ENCODE measurements around the gene VCP. TPM values are rescaled to one million over a fixed set of nuclear protein-coding genes. Genes with fewer than 3 reads are reported as not detected.

The VCP gene
- total RNA-seq (2012; rRNA removed), result 309 and 346 TPM in 2 replicates

DNA sequence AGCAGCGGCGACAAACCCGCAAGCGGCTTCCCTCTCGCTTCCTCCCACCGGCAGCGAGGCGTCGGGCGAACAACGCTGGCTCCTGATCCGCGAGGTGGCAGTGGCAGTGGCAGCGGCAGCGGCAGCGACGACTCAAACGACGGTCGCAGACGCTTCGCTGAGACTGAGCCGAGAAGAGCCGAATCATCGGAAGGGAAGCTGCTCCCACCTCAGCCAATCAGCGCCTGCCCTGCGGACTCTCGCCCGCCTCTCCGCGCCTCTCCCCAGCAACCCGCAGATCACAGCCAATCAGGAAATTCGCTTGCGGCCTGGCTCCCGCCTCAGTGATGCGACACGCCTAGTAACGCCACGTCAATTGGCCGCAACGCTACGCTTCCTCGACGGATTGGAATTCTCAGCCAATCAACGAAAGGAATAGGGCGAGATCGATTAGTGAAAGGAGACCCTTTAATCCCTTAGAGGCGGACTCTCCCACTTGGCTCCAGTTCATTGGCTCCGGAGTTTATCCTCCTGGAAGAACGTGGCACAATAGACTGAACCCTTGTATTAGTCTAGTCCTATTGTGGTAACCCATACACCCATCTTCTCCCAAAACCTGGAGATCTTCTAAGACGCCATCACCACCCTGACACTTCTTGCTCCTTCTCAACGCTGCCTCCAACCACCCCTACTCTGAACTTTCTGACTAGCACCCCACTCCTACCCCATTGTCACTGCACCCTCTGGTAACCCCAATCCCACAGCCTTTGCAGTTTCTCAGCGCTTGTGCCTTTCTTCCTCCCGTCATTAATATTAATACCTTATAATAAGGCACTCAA, at the start of gene VCP:
Gene VCP, minus strand, starts transcription at position 165 of the 818 bp plus-strand sequence. CDS start 272 bp downstream, outside the sequence.
- Histone ChIP-seq H3K4me2 (ENCODE audit: low read length) (peak within 1 kb of the TSS; percentile 90), H3K9me3 (replicated peaks; ENCODE audit: low read length) (no peaks in the 10 kb centered on the region), H3K27me3 (ENCODE audit: control insufficient read depth, insufficient read depth, low read length) (no peaks in the 10 kb centered on the region), H3K9ac (ENCODE audit: low read depth, low read length) (peak within 1 kb of the TSS; percentile 99), H3K4me1 (ENCODE audit: control insufficient read depth, insufficient read depth, low read length) (peaks cover 30% of the 10 kb centered on the region), H3K4me3 (ENCODE audit: low read length) (peak within 1 kb of the TSS; percentile 89), H3K36me3 (ENCODE audit: insufficient read depth, low read length) (peaks cover 19% of the 10 kb centered on the region)

DNA sequence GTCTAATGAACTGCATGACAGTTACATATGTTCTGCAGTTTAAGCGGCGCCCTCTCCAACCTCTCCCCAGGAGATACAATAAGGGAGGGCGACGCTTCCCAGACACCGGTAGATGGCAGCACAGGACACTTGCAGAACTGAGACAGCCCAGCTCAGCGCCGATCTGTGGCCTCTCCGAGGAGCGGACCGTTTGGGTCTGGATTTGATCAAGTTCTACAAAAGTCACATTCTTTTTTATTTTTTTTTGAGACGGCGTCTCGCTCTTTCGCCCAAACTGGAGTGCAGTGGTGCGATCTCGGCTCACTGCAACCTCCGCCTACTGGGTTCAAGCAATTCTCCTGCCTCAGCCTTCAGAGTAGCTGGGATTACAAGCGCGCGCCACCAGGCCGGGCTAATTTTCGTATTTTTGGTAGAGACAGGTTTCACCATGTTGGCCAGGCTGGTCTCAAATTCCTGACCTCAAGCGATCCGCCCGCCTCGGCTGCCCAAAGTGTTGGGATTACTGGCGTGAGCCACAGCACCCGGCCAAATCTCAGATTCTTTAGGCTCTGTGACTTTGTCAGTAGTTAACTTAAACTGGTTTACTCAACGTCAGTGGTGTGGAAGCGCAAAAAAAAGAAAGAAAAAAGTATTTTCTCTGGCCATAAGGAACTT, 44.6 kb upstream of the VCP start:
- no peaks in the 10 kb centered on the region for H3K27me3 ChIP-seq (ENCODE audit: control insufficient read depth, insufficient read depth, low read length)
- peak overlapping the region; percentile 82 for H3K9ac ChIP-seq (ENCODE audit: low read depth, low read length)
- H3K4me1 ChIP-seq (ENCODE audit: control insufficient read depth, insufficient read depth, low read length), result peaks cover 38% of the 10 kb centered on the region
- H3K4me3 ChIP-seq (ENCODE audit: low read length), result peak overlapping the region; percentile 87
- H3K9me3 ChIP-seq (replicated peaks; ENCODE audit: low read length), result no peaks in the 10 kb centered on the region
- peak overlapping the region; percentile 96 for H3K4me2 ChIP-seq (ENCODE audit: low read length)
- no peaks in the 10 kb centered on the region for H3K36me3 ChIP-seq (ENCODE audit: insufficient read depth, low read length)

DNA sequence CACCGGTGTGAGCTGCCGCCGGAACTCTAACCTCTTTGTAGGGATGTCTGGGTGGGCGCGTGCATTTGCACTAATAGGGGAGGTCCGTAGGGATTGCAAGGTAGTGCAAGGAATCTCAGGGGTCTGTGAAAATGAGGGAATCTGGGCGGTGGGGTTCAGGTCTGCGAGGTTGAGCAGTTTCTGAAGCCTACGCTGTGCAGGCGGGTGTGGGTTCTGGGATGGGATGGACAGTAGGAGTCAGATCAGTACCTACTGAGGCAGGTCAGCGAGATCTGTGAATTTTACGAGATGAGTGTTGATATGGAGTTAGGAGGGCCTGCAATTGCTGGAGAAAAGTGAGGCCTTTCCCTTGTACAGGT, 44.1 kb upstream of the VCP start:
- Histone ChIP-seq H3K4me3 (ENCODE audit: low read length) (peak overlapping the region; percentile 87), H3K4me1 (ENCODE audit: control insufficient read depth, insufficient read depth, low read length) (peaks cover 42% of the 10 kb centered on the region), H3K9me3 (replicated peaks; ENCODE audit: low read length) (no peaks in the 10 kb centered on the region), H3K9ac (ENCODE audit: low read depth, low read length) (peak overlapping the region; percentile 82), H3K36me3 (ENCODE audit: insufficient read depth, low read length) (no peaks in the 10 kb centered on the region), H3K4me2 (ENCODE audit: low read length) (peak overlapping the region; percentile 96), H3K27me3 (ENCODE audit: control insufficient read depth, insufficient read depth, low read length) (no peaks in the 10 kb centered on the region)

DNA sequence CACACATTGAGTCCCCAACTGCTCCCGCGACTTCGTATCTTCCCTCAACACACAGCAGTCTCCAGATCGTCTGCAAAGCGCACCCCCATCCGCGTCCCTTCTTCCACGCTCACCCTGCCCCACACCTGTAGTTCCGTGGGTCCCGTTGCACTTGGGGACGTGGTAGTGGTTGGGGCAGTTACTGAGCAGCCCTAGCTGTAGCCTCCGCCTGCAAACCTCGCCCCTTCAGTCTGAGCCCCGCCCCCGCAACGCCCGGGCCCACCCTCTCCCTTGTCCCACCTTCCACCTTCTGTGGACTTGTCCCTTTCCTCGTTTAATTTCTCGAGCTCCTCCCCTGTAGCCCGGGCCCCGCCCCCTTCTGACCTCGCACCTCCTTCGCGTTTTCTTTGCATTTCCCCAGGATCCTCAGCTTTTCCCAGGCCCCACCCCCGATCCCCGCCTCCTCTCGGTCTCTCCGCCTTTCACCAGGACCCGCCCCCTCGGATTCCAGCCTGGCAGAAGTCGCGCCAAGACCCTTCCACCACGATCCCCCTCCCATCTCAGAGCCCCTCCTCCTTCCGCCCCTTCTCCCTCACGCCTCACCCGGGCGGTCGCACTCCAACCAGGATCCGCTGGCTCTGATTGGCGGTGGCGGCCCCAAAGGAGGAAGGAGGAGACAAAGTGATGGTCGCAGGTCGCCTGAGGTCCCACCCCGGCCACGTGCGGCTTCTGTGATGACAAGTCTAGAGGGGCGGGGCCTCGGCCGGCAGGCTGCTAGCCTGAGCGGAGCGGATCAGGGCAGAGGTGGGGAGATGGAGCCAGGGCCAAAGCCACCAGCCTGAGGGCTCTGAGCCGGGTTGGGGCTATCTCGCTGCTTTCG, 43.5 kb upstream of the VCP start, which contains the start of gene ATOSB:
Gene ATOSB, minus strand, starts transcription at position 183 of the 859 bp plus-strand sequence. CDS start 7,588 bp downstream, outside the sequence.
- Histone ChIP-seq H3K27me3 (ENCODE audit: control insufficient read depth, insufficient read depth, low read length) (no peaks in the 10 kb centered on the region), H3K4me2 (ENCODE audit: low read length) (peak within 1 kb of the TSS; percentile 96), H3K9ac (ENCODE audit: low read depth, low read length) (peak within 1 kb of the TSS; percentile 82), H3K9me3 (replicated peaks; ENCODE audit: low read length) (no peaks in the 10 kb centered on the region), H3K4me1 (ENCODE audit: control insufficient read depth, insufficient read depth, low read length) (peaks cover 42% of the 10 kb centered on the region), H3K4me3 (ENCODE audit: low read length) (peak within 1 kb of the TSS; percentile 87), H3K36me3 (ENCODE audit: insufficient read depth, low read length) (no peaks in the 10 kb centered on the region)

DNA sequence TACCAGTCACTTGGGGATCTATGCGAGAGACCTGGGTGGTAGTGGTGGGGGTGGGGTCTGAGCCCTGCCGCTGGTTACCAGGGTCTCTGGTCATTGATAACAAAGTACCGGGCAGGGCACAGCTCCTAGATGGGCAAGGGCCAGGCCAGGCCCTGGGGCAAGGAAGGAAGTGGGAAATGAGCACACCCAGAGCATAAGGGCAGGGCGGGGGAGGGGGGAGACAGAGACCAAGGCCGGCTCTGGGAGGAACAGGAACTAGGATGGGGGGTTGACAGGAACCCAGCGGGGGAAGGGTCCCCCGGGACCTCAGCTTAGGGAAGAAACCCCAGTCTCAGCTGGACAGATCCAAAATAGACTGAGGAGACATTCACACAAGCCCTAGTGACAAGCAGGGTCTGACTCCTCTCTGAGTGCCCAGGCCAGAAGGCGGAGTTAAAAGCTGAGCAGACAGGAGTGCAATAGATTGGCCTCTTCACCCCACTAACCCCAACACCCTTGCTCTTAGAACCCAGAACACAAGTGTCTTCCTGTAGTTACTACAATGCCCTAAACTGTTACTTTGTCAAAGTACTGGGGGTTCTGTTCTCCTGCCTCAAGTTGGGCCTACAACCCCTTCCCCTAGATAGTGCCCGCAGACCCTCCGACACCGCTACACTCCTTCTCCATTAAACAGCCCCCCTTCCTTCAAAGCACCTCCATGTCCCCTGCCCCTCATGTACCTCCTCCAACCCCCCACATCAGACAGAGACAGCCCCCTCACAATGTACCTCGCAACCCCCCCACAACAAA, 42.6 kb upstream of the VCP start:
- Histone ChIP-seq H3K9me3 (replicated peaks; ENCODE audit: low read length) (no peaks in the 10 kb centered on the region), H3K27me3 (ENCODE audit: control insufficient read depth, insufficient read depth, low read length) (no peaks in the 10 kb centered on the region), H3K4me1 (ENCODE audit: control insufficient read depth, insufficient read depth, low read length) (peaks cover 51% of the 10 kb centered on the region), H3K4me3 (ENCODE audit: low read length) (peak overlapping the region; percentile 87), H3K9ac (ENCODE audit: low read depth, low read length) (peak overlapping the region; percentile 82), H3K36me3 (ENCODE audit: insufficient read depth, low read length) (no peaks in the 10 kb centered on the region), H3K4me2 (ENCODE audit: low read length) (peak overlapping the region; percentile 96)

DNA sequence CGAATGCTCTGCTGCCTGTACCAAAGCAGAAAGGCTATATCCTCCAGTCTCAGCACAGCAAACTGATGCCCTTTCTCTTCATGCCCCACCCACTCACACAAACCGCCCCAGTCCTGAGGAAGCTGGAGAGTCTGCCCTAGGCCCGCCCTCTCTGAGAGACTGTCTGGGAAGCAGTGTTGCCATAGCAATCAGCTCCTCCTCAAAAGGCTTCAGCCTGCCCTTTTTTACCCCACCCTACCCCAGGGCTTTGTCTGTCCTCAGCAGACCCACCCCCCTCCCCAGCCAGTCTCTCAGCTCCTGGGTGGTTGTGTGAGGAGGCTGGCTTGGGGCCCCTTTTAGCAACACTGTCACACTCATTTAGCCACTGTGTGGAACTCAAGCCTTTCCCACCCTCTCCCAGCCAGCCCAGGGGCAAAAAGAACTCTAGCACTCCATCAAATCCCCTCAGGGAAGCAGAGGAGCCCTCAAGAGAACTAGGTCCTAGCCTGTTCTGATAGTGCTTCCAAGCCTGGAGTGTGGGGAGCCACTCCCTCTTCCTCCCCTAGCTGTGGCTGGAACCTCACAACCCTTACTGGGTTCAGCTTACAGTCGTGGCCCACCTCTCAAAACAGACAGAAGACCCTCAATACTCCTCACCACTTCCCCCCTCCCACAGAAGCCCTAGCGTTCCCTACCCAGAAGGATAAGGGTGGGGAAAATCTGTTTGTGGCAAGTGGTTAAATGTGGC, 41.9 kb upstream of the VCP start:
- no peaks in the 10 kb centered on the region for H3K27me3 ChIP-seq (ENCODE audit: control insufficient read depth, insufficient read depth, low read length)
- no peaks in the 10 kb centered on the region for H3K9me3 ChIP-seq (replicated peaks; ENCODE audit: low read length)
- peak overlapping the region; percentile 87 for H3K4me3 ChIP-seq (ENCODE audit: low read length)
- peak overlapping the region; percentile 82 for H3K9ac ChIP-seq (ENCODE audit: low read depth, low read length)
- H3K4me1 ChIP-seq (ENCODE audit: control insufficient read depth, insufficient read depth, low read length), result peaks cover 58% of the 10 kb centered on the region
- peak overlapping the region; percentile 96 for H3K4me2 ChIP-seq (ENCODE audit: low read length)
- peaks cover 4% of the 10 kb centered on the region for H3K36me3 ChIP-seq (ENCODE audit: insufficient read depth, low read length)

DNA sequence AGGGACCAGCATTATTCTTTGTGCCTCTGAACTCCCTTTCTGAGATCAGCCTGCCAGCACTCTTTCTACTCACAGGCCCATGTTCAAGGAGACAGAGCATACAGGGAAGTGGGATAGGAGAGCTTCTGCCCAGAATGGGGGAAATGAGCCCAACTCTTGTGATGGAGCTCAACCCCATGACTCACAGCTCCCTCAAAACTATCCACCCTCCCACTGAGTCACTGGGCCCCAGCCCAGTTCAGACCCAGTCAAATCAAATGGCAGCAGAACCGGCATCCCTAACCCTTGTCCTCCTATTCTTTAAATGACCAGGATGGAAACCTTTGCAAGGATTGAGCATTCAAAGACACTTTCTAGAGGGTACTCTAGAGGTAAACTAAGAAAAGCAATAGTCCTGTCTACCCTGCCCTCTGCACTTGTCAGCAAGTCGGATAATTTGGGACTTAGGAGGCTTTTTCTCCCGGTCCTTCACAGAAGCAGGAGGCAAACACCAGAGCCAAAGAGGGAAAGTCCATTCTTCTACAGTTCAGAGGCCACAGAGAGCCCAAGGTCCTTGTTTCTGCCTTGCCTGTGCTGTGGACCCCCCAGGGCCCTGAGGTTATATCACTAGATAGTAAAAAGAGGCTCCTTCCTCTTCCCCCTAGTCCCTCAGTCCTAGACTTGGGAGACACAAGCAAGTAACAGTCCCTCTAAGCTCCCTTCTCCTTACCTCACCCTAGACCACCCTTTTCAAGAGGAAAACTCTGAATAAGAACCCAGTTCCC, 40.0 kb upstream of the VCP start:
- Histone ChIP-seq H3K4me3 (ENCODE audit: low read length) (peak overlapping the region; percentile 67), H3K9me3 (replicated peaks; ENCODE audit: low read length) (no peaks in the 10 kb centered on the region), H3K4me2 (ENCODE audit: low read length) (peak overlapping the region; percentile 89), H3K9ac (ENCODE audit: low read depth, low read length) (peak overlapping the region; percentile 85), H3K4me1 (ENCODE audit: control insufficient read depth, insufficient read depth, low read length) (peaks cover 62% of the 10 kb centered on the region), H3K36me3 (ENCODE audit: insufficient read depth, low read length) (peaks cover 19% of the 10 kb centered on the region), H3K27me3 (ENCODE audit: control insufficient read depth, insufficient read depth, low read length) (no peaks in the 10 kb centered on the region)

DNA sequence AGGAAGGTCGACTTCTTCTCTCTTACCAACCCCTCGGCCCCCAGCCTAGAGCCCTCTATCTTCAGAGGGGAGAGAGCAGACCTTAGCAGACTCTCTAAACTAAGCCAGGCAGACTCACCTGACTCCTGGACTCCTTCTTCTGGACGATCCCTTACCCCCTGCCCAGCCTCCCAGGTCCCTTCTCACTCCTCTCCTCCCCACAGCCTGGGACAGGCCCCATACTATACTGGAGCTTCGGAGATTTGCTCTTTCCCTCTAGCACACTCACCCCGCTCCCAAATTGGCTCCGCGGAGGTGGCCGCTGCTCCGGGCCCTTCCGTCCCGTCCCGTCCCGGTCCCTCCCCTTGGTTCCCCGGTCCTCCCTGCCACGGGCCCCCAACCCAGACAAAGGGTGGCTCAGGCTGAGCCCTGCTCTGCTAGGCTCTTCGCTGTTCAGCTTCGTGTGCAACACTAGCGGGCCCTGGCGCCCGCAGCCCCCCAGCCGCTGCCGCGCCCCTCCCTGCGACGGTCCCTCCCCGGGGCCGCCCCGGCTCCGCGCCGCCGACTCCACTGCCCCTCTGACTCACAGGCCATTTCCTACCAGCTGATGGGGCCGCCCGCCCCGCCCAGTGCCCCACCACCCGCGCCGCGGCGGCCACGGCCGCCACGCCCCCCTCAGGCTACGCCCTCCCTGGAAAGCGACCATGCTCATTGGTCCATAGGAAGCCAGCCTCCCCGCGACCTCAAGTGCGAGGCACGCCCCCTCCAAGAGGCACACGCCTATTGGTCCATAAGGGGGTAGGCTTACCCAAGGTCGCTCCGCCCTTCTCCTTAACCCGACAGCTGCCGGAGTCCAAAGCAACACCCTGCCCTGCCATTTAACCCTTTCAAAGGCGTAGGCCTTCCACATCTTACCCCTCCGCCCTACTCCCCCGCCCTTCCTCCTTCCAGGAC, 38.8 kb upstream of the VCP start:
- peak overlapping the region; percentile 95 for H3K9ac ChIP-seq (ENCODE audit: low read depth, low read length)
- no peaks in the 10 kb centered on the region for H3K27me3 ChIP-seq (ENCODE audit: control insufficient read depth, insufficient read depth, low read length)
- H3K4me1 ChIP-seq (ENCODE audit: control insufficient read depth, insufficient read depth, low read length), result peaks cover 53% of the 10 kb centered on the region
- peaks cover 27% of the 10 kb centered on the region for H3K36me3 ChIP-seq (ENCODE audit: insufficient read depth, low read length)
- no peaks in the 10 kb centered on the region for H3K9me3 ChIP-seq (replicated peaks; ENCODE audit: low read length)
- peak overlapping the region; percentile 95 for H3K4me2 ChIP-seq (ENCODE audit: low read length)
- peak overlapping the region; percentile 83 for H3K4me3 ChIP-seq (ENCODE audit: low read length)

DNA sequence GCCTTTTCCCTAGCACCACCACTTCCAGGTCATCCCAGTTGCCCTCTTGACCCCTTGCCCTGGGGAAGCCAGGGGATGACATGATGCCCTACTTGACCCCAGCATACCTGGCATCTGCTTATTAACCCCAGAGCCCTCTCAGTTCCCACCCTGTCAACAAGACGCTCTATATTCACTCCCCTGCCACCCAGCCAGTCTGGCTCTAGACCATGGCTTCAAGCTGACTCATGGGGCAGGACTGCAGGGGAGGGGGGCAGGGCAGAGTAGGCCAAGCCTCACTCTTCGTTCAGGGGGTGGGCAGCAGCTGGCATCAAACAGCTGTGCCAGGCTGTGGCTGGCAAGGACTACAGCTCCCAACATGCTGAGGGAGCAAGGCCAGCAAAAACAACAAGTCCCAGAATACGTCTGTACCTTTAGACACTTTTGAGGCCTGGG, 37.9 kb upstream of the VCP start:
- peak overlapping the region; percentile 83 for H3K4me3 ChIP-seq (ENCODE audit: low read length)
- no peaks in the 10 kb centered on the region for H3K27me3 ChIP-seq (ENCODE audit: control insufficient read depth, insufficient read depth, low read length)
- peak overlapping the region; percentile 95 for H3K9ac ChIP-seq (ENCODE audit: low read depth, low read length)
- peaks cover 35% of the 10 kb centered on the region for H3K36me3 ChIP-seq (ENCODE audit: insufficient read depth, low read length)
- peaks cover 53% of the 10 kb centered on the region for H3K4me1 ChIP-seq (ENCODE audit: control insufficient read depth, insufficient read depth, low read length)
- peak overlapping the region; percentile 95 for H3K4me2 ChIP-seq (ENCODE audit: low read length)
- H3K9me3 ChIP-seq (replicated peaks; ENCODE audit: low read length), result no peaks in the 10 kb centered on the region

Data from skeletal muscle satellite cell (primary cell).